Measurements from ENCODE around the gene PRR5L.
A peak's percentile ranks its signal among the peaks of the same experiment; 100 is the strongest.
"Not testable (repeated sequence)": the region's sequence is repeated elsewhere in the genome, so short reads cannot be mapped to it uniquely, and the experiment has no call there.

Gene PRR5L

GRCh38 chr11:36498721-36499120, 202.6 kb downstream of the PRR5L start:
- DNase-seq (ENCODE audit: low read depth in 2 of 2), result no peak

GRCh38 chr11:36499315-36499714, 203.2 kb downstream of the PRR5L start:
- no peak for DNase-seq (ENCODE audit: low read depth in 2 of 2)

GRCh38 chr11:36500315-36500721, 204.2 kb downstream of the PRR5L start:
- DNase-seq (ENCODE audit: low read depth in 2 of 2), result no peak

- DNase-seq (ENCODE audit: low read depth in 2 of 2), result no peak
These were observed 205.1 kb downstream of the PRR5L start for GRCh38 chr11:36501236-36501635.

- no peak for DNase-seq (ENCODE audit: low read depth in 2 of 2)
These were observed 211.9 kb downstream of the PRR5L start for GRCh38 chr11:36507824-36508489.

- DNase-seq (ENCODE audit: low read depth in 2 of 2), result no peak
These were observed 212.7 kb downstream of the PRR5L start for GRCh38 chr11:36508743-36509142.

- peak in 1 of 2 donors; percentile 28 for DNase-seq (ENCODE audit: low read depth in 2 of 2)
These were observed 213.1 kb downstream of the PRR5L start for GRCh38 chr11:36509201-36509639.

- DNase-seq (ENCODE audit: low read depth in 2 of 2), result peak; percentile 82 to 84
These were observed 213.9 kb downstream of the PRR5L start, which contains the start of gene TRAF6 for GRCh38 chr11:36509694-36510593. Gene TRAF6 (minus strand): TSS chr11:36510272. CDS start chr11:36501515, 8,757 bp downstream.

GRCh38 chr11:36510594-36510942, 214.5 kb downstream of the PRR5L start:
- no peak for DNase-seq (ENCODE audit: low read depth in 2 of 2)

- DNase-seq (ENCODE audit: low read depth in 2 of 2), result not testable (repeated sequence)
These were observed 215.0 kb downstream of the PRR5L start for GRCh38 chr11:36511062-36511461.

GRCh38 chr11:36512016-36512415, 215.9 kb downstream of the PRR5L start:
- no peak for DNase-seq (ENCODE audit: low read depth in 2 of 2)

- DNase-seq (ENCODE audit: low read depth in 2 of 2), result no peak
These were observed 217.9 kb downstream of the PRR5L start for GRCh38 chr11:36513965-36514364.

Data from stimulated activated CD8-positive, alpha-beta memory T cell treated with anti-CD3 and anti-CD28 coated beads, Interleukin-2, amount 100 ng/mL, for 1 hour (primary cell).